Measurements from ENCODE around the gene DNAJC30. TPM values are rescaled to one million over a fixed set of nuclear protein-coding genes. Genes with fewer than 3 reads are reported as not detected.

Gene DNAJC30
- total and polyA plus RNA-seq, 10 of the 15 experiments (the other 5 are each of a cell fraction or from before 2014, with no cell fraction given): 2.1 to 19.0 (median 7.9) TPM

DNA sequence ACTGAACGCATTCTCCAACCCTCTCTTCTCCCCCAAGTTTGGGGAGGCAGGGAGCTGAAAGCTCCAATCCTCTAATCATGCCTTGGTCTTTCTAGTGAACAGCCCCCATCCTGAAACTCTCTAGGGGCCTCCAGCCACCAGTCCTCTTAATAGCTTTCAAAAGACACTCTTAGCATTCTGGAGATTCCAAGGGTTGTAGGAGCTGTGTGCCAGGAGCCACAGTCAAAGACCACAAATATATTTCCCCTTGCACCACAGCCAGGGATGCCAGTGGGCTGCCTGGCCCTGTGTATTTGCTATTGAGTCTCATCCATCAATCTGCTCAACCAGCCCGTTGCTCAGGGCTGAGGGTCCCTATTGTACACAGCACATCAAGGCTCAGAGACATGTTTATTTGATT is 40.4 kb downstream of the DNAJC30 start:
- no peak overlapping the region for H3K4me3 ChIP-seq
- no TSS peak for BruUV-seq (replicated peaks)
- no peak overlapping the region for H3K27ac ChIP-seq (ENCODE audit: control insufficient read depth, insufficient read depth)
- intact Hi-C loops (cut with micrococcal nuclease; ENCODE audit: unreplicated experiment): no loop called here
- H3K9me3 ChIP-seq (replicated peaks; ENCODE audit: control insufficient read depth, insufficient read depth, low read length): peaks cover 5% of the 10 kb centered on the region; the same call in 1 of the 3 replicates
- no peaks in the 10 kb centered on the region for H4K20me1 ChIP-seq (ENCODE audit: control insufficient read depth, insufficient read depth)
- WGBS (ENCODE audit: insufficient coverage, insufficient replicate concordance, low lambda C conversion rate, missing lambda C conversion rate): 43% methylated on average over 2 of the region's 2 CpGs
- no peak overlapping the region for H2AFZ ChIP-seq (ENCODE audit: control insufficient read depth, low read depth, low read length)
- POLR2A ChIA-PET: interaction anchor here (0.5 to 0.7 kb wide), 3 partner anchors 9 to 65 kb away, joined by 3 to 5 read pairs (median 3); no protein-coding TSS in a partner anchor
- H3K27me3 ChIP-seq (replicated peaks in 1 of 2; ENCODE audit: control insufficient read depth in 2 of 2, insufficient read depth in 2 of 2, low read length in 1 of 2): peaks cover 0 to 11% of the 10 kb centered on the region in 2 experiments
- RAD21 ChIA-PET (ENCODE audit: unreplicated experiment): no interaction called here
- in situ Hi-C loops (cut with MboI): no loop called here
- DNase-seq (ENCODE audit: low read depth, low spot score): no peak
- no peak overlapping the region for H3K9ac ChIP-seq (ENCODE audit: control insufficient read depth, insufficient read depth, low read length)
- H3K36me3 ChIP-seq (ENCODE audit: control insufficient read depth in 2 of 2, insufficient read depth in 2 of 2, low read length in 1 of 2): no peaks in the 10 kb centered on the region
- CTCF ChIA-PET: interaction anchor here (1.2 kb wide), 1 partner anchor 36 kb away, joined by 3 read pairs; no protein-coding TSS in a partner anchor
- no peak for ATAC-seq
- SMC1A ChIA-PET (ENCODE audit: uncharacterized antibody, unreplicated experiment): no interaction called here
- TF ChIP-seq TARDBP (IDR thresholded peaks at IDR 0.05; ENCODE audit: borderline replicate concordance) (no peak), JUND (IDR thresholded peaks at IDR 0.05; ENCODE audit: low read depth, low read length) (no peak), CBX5 (IDR thresholded peaks at IDR 0.05; ENCODE audit: low read depth) (no peak), BRCA1 (IDR thresholded peaks at IDR 0.05; ENCODE audit: low read depth, low read length) (no peak), ZNF24 (IDR thresholded peaks at IDR 0.05) (no peak)
- TF ChIP-seq, protein P1, sequence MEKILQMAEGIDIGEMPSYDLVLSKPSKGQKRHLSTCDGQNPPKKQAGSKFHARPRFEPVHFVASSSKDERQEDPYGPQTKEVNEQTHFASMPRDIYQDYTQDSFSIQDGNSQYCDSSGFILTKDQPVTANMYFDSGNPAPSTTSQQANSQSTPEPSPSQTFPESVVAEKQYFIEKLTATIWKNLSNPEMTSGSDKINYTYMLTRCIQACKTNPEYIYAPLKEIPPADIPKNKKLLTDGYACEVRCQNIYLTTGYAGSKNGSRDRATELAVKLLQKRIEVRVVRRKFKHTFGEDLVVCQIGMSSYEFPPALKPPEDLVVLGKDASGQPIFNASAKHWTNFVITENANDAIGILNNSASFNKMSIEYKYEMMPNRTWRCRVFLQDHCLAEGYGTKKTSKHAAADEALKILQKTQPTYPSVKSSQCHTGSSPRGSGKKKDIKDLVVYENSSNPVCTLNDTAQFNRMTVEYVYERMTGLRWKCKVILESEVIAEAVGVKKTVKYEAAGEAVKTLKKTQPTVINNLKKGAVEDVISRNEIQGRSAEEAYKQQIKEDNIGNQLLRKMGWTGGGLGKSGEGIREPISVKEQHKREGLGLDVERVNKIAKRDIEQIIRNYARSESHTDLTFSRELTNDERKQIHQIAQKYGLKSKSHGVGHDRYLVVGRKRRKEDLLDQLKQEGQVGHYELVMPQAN (conservative IDR thresholded peaks at IDR 0.05): no peak
- TF ChIP-seq, protein P2, sequence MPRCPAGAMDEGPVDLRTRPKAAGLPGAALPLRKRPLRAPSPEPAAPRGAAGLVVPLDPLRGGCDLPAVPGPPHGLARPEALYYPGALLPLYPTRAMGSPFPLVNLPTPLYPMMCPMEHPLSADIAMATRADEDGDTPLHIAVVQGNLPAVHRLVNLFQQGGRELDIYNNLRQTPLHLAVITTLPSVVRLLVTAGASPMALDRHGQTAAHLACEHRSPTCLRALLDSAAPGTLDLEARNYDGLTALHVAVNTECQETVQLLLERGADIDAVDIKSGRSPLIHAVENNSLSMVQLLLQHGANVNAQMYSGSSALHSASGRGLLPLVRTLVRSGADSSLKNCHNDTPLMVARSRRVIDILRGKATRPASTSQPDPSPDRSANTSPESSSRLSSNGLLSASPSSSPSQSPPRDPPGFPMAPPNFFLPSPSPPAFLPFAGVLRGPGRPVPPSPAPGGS (IDR thresholded peaks at IDR 0.05; ENCODE audit: borderline replicate concordance, insufficient read depth, low read depth, low read length, poor library complexity, severe bottlenecking): no peak
- TF ChIP-seq, protein P3, sequence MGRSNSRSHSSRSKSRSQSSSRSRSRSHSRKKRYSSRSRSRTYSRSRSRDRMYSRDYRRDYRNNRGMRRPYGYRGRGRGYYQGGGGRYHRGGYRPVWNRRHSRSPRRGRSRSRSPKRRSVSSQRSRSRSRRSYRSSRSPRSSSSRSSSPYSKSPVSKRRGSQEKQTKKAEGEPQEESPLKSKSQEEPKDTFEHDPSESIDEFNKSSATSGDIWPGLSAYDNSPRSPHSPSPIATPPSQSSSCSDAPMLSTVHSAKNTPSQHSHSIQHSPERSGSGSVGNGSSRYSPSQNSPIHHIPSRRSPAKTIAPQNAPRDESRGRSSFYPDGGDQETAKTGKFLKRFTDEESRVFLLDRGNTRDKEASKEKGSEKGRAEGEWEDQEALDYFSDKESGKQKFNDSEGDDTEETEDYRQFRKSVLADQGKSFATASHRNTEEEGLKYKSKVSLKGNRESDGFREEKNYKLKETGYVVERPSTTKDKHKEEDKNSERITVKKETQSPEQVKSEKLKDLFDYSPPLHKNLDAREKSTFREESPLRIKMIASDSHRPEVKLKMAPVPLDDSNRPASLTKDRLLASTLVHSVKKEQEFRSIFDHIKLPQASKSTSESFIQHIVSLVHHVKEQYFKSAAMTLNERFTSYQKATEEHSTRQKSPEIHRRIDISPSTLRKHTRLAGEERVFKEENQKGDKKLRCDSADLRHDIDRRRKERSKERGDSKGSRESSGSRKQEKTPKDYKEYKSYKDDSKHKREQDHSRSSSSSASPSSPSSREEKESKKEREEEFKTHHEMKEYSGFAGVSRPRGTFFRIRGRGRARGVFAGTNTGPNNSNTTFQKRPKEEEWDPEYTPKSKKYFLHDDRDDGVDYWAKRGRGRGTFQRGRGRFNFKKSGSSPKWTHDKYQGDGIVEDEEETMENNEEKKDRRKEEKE (IDR thresholded peaks at IDR 0.05): no peak
- TF ChIP-seq, protein P4, sequence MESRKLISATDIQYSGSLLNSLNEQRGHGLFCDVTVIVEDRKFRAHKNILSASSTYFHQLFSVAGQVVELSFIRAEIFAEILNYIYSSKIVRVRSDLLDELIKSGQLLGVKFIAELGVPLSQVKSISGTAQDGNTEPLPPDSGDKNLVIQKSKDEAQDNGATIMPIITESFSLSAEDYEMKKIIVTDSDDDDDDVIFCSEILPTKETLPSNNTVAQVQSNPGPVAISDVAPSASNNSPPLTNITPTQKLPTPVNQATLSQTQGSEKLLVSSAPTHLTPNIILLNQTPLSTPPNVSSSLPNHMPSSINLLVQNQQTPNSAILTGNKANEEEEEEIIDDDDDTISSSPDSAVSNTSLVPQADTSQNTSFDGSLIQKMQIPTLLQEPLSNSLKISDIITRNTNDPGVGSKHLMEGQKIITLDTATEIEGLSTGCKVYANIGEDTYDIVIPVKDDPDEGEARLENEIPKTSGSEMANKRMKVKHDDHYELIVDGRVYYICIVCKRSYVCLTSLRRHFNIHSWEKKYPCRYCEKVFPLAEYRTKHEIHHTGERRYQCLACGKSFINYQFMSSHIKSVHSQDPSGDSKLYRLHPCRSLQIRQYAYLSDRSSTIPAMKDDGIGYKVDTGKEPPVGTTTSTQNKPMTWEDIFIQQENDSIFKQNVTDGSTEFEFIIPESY (IDR thresholded peaks at IDR 0.05): no peak
- H3K4me2 ChIP-seq (ENCODE audit: control insufficient read depth, insufficient read depth): no peak overlapping the region
- no peak for FAIRE-seq
- no peaks in the 10 kb centered on the region for H3K4me1 ChIP-seq (ENCODE audit: control insufficient read depth, insufficient read depth, low read length)
- H3K79me2 ChIP-seq (ENCODE audit: control insufficient read depth, insufficient read depth, low read length): no peaks in the 10 kb centered on the region
